ENCODE results near the gene KIF21B. TPM values are rescaled to one million over a fixed set of nuclear protein-coding genes. Genes with fewer than 3 reads are reported as not detected.

Gene KIF21B
- total and polyA plus RNA-seq, 4 donors = 1.3 to 7.4 (median 4.8) TPM

DNA sequence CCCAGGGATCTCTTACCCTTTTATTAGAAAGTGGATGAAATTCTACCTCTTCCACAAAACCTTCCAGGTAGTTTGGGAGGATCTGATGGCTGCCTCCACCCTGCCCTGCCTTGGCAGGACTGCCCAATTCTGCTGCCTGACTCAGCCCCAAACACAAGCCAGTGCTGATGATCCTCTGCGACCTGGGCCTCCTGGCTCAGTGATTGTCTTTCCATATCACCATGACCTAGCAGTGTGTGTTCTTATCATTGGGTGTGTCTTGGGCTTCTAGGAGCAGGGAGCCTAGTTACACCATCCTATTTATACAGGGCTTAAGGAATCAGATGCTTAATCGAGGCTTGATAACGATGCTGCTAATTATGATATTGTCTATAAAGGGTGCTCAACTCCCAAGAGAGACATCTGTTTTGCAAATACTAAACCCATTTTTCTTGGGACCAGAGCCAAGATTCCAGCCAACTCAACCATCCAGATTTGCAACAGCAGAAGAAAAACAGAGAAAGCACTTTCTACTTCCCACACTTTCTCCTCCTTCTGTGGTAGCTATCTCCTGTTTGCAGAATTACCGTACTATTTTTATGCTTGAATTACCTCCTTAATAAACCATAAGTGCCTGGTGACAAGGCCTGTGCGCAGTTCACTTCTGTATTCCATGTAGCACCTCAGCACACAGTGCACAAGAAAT is 36.5 kb upstream of the KIF21B start:
- H3K4me1 ChIP-seq (ENCODE audit: control insufficient read depth in 5 of 5, insufficient read depth in 5 of 5, low read length in 5 of 5) = peaks cover 0 to 49% (median 18%) of the 10 kb centered on the region in 5 donors
- H3K27ac ChIP-seq (ENCODE audit: low read depth in 1 of 2, low read length in 1 of 2) = no peak overlapping the region
- no peaks in the 10 kb centered on the region for H3K36me3 ChIP-seq (ENCODE audit: control insufficient read depth in 4 of 4, insufficient read depth in 4 of 4, low read length in 4 of 4)
- no peak overlapping the region for H3K4me3 ChIP-seq
- WGBS, 2 donors = 62 to 84% methylated on average over 5 of the region's 5 CpGs
- no peaks in the 10 kb centered on the region for H3K27me3 ChIP-seq (ENCODE audit: control insufficient read depth in 3 of 3, insufficient read depth in 3 of 3, low read length in 2 of 3)
- DNase-seq (peak in 2 of 3 donors; percentile 37 to 65), ATAC-seq (ENCODE audit: insufficient read depth, low FRiP score) (no peak)
- H3K9ac ChIP-seq (ENCODE audit: insufficient read depth in 1 of 2, low read length in 2 of 2) = no peak overlapping the region
- H3K9me3 ChIP-seq (ENCODE audit: control insufficient read depth in 4 of 4, insufficient read depth in 3 of 4, low read length in 3 of 4) = peaks cover 0 to 2% (median 0%) of the 10 kb centered on the region in 4 donors
- no peak for TF ChIP-seq CTCF (IDR thresholded peaks at IDR 0.05; ENCODE audit: control extremely low read depth, extremely low read depth)

- Histone ChIP-seq H3K9me3 (ENCODE audit: control insufficient read depth in 4 of 4, insufficient read depth in 3 of 4, low read length in 3 of 4) (peaks cover 0 to 2% (median 0%) of the 10 kb centered on the region in 4 donors), H3K36me3 (ENCODE audit: control insufficient read depth in 4 of 4, insufficient read depth in 4 of 4, low read length in 4 of 4) (no peaks in the 10 kb centered on the region), H3K4me3 (no peak overlapping the region), H3K27me3 (ENCODE audit: control insufficient read depth in 3 of 3, insufficient read depth in 3 of 3, low read length in 2 of 3) (no peaks in the 10 kb centered on the region), H3K27ac (ENCODE audit: low read depth in 1 of 2, low read length in 1 of 2) (no peak overlapping the region), H3K9ac (ENCODE audit: insufficient read depth in 1 of 2, low read length in 2 of 2) (no peak overlapping the region), H3K4me1 (ENCODE audit: control insufficient read depth in 5 of 5, insufficient read depth in 5 of 5, low read length in 5 of 5) (peaks cover 0 to 53% (median 18%) of the 10 kb centered on the region in 5 donors)
- ATAC-seq (ENCODE audit: insufficient read depth, low FRiP score) = no peak
- TF ChIP-seq CTCF (IDR thresholded peaks at IDR 0.05; ENCODE audit: control extremely low read depth, extremely low read depth) = no peak
- DNase-seq = no peak
- WGBS, 2 donors = 94% methylated on average over 3 of the region's 3 CpGs
Measured at GRCh38 chr1:201059401-201059800, 35.9 kb upstream of the KIF21B start.

- H3K36me3 ChIP-seq (ENCODE audit: control insufficient read depth in 4 of 4, insufficient read depth in 4 of 4, low read length in 4 of 4) = no peaks in the 10 kb centered on the region
- ATAC-seq (ENCODE audit: insufficient read depth, low FRiP score) (no peak), DNase-seq (peak in 2 of 3 donors; percentile 29 to 53)
- 72 to 75% methylated on average over 10 of the region's 10 CpGs for WGBS, 2 donors
- H3K4me1 ChIP-seq (ENCODE audit: control insufficient read depth in 5 of 5, insufficient read depth in 5 of 5, low read length in 5 of 5) = peaks cover 0 to 41% (median 9%) of the 10 kb centered on the region in 5 donors
- H3K27ac ChIP-seq (ENCODE audit: low read depth in 1 of 2, low read length in 1 of 2) = no peak overlapping the region
- no peak overlapping the region for H3K9ac ChIP-seq (ENCODE audit: insufficient read depth in 1 of 2, low read length in 2 of 2)
- no peak for TF ChIP-seq CTCF (IDR thresholded peaks at IDR 0.05; ENCODE audit: control extremely low read depth, extremely low read depth)
- H3K4me3 ChIP-seq = no peak overlapping the region
- no peaks in the 10 kb centered on the region for H3K9me3 ChIP-seq (ENCODE audit: control insufficient read depth in 4 of 4, insufficient read depth in 3 of 4, low read length in 3 of 4)
- H3K27me3 ChIP-seq (ENCODE audit: control insufficient read depth in 3 of 3, insufficient read depth in 3 of 3, low read length in 2 of 3) = no peaks in the 10 kb centered on the region
Measured at GRCh38 chr1:201054091-201054543, 30.6 kb upstream of the KIF21B start.
